GM10266 (cell line): Measurements from ENCODE around the gene IFNGR2.
A peak's percentile ranks its signal among the peaks of the same experiment; 100 is the strongest.

ENCODE experiments used
- DNase-seq: peaks from one replicate; pipeline ENCODE4 v3.0.0; 2012; ENCODE audit errors: extremely low spot score
- CTCF ChIP-seq: IDR thresholded peaks from 2 replicates; pipeline ENCODE4 v1.5.1; 2012; ENCODE audit warnings: mild to moderate bottlenecking, low read depth; ENCODE audit not compliant: control insufficient read depth, insufficient read depth; ENCODE audit errors: missing control alignments

Gene IFNGR2

DNA sequence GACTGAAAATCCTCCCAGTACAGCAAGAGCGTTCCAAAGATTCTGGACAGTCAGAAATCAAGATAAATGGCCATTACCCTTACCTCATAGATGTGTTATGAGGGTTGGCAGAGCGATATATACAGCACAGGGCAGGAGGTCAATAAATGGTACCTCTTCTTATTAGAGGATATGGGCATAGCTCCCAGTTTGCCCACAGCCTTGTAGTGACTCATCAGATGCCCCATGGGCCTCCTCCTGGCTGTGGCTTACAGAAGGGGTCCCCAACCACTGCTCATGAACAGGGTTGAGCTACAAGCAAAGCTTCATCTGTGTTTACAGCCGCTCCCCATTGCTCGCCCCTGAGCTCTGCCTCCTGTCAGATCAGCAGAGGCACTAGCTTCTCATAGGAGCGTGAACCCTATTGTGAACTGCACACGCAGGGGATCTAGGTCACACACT lies 7.3 kb upstream of the IFNGR2 start:
- no peak for DNase-seq

DNA sequence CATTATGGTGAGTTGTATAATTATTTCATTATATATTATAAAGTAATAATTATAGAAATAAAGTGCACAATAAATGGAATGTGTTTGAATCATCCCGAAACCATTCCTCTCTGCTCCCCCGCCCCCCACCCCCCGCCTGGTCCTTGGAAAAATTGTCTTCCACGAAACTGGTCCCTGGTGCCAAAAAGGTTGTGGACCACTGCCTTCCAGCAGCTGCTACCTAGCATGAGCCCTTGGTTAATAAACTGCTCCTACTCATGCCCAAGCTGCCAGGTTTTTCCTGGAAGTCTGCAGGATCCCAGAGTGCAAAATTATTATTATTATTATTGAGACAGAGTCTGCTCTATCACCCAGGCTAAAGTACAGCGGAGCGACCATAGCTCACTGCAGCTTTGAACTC lies 6.8 kb upstream of the IFNGR2 start:
- no peak for TF ChIP-seq CTCF

More for the DNA sequence above, 7.3 kb upstream of the IFNGR2 start:
- TF ChIP-seq CTCF = no peak

DNA sequence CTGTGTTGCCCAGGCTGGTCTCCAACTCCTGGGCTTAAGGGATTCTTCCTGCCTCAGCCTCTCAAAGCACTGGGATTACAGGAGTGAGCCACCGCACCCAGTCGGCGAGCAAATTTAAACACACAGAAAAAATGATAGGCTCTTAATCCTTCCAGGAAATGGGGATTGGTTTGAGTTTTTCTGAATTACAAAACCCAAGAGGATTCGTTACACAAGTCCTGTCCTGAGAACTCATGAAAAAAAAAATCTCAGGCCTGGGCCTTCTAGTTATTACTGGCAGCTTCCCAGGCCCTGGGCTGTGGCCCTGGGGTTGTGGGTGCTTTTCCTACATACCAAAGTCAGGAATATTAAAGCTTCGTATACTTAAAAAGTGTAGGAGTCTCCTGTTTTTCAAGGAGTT lies 6.3 kb upstream of the IFNGR2 start:
- TF ChIP-seq CTCF = no peak
- no peak for DNase-seq

More for the DNA sequence above, 6.8 kb upstream of the IFNGR2 start:
- DNase-seq = no peak

DNA sequence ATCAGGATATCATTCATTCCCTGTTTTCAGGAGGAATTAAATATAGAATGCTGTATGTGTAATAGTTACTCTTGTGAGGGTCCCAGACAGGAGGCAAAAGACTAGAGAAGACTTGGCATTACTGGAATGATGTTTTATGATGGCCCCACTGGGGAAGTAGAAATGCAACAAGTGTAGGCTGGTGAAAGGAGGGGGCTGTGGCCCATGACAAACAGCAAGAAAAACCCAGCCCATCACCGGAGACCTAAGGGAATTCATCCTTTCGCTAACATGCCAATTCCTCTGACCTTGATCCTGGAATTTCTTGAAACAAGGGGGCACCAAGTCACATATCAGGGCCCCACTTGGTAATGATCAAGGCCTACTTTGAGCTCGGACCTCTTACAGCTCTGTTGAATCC lies 5.5 kb upstream of the IFNGR2 start:
- DNase-seq = no peak
- no peak for TF ChIP-seq CTCF

DNA sequence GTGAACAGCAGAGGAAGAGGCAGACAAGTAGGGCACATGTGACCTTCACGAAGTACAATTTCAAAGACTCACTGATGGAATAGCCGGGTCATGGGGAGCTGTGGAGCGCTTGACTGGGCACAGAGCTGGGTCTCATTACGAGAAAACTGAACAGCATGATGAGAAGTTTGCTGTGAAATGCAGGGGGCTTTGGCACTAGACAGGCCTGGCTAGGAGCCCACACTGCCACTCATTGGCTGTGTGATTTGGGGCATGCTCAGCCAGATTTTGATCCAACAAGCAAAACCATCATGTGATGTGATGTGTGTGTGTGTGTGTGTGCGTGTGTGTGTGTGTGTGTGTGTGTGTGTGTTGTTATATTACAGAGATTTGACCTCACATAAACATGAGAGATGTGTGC lies 4.9 kb upstream of the IFNGR2 start:
- no peak for TF ChIP-seq CTCF
- DNase-seq = no peak

DNA sequence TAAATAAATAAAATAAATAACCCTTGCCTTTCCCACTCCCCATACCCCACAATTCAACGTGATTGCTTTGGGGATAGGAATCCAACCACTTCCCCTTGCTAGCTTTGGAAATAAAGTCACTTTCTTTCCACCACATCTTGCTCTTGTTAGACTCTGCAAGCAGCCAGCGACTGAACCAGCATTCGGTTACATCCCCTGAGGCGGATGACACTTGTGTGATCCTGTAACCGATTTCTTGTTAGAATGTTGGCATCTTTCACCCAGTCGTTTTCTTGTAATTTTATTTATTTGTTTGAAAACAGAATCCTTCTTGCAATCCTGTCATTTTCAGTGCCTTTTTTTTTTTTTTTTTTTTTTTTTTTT lies 1.6 kb upstream of the IFNGR2 start:
- TF ChIP-seq CTCF = no peak
- no peak for DNase-seq

DNA sequence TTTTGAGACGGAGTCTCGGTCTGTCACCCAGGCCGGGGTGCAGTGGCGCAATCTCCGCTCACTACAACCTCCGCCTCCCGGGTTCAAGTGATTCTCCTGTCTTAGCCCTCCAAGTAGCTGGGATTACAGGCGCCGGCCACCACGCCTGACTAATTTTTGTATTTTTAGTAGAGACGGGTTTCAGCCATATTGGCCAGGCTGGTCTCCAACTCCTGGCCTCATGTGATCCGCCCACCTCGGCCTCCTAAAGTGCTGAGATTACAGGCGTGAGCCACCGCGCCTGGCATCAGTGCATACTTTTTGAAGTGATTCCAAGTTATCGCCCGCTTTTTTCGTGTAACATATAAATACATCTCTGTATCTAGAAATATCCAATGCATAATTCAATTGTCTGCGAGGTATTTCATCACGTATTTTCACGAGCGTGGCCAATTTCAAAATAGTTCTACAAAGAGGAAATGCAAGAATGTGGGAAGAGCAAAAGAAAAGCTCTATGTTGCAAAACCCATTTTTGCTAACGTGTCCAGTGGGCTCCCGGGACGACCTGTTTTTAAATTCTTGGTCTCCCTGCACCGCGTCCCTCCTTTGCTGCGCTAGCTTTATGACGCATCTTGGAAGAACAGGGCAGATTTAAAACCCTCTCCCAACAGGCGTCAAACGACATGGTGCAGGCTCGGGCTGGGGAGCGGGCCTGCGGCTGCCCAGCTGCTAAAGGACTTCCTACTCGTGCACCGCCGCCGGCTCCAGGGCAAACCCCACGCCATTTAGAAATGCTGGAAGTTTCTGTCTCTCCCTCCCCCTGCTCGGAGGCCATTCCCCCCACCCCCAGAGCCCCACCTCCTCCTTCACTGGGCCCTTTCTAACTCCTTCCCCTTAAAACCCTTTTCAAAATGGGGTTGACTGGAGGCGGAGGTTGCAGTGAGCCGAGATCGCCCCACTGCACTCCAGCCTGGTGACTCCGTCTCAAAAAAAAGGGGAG lies 923 bp upstream of the IFNGR2 start:
- peak; percentile 51 for DNase-seq
- TF ChIP-seq CTCF = no peak
